Astrocyte (in vitro differentiated cells and primary cell): ENCODE data around the gene PLA2G4F. TPM values are rescaled to one million over a fixed set of nuclear protein-coding genes. Genes with fewer than 3 reads are reported as not detected.

ENCODE experiments used
- DNase-seq: peaks from one replicate; pipeline ENCODE4 v3.0.0-alpha.2; 2010; ENCODE audit warnings: low read depth
- FAIRE-seq: peaks from 2 replicates; lab custom pipeline; 2011; peaks lifted over from hg19 to GRCh38; lab: Jason Lieb, UNC
- H2AFZ ChIP-seq: 2 replicates; pipeline ENCODE4 v1.6.0; 2012; ENCODE audit warnings: low read depth, low read length, inconsistent platforms
- H3K27ac ChIP-seq: 2 replicates; pipeline ENCODE4 v1.5.1; 2011; ENCODE audit warnings: low read depth, low read length, inconsistent platforms
- H3K27me3 ChIP-seq: 2 replicates; pipeline ENCODE4 v1.6.0; 2011; ENCODE audit warnings: low read length, inconsistent platforms; ENCODE audit not compliant: insufficient read depth
- H3K36me3 ChIP-seq: 2 replicates; pipeline ENCODE4 v1.5.1; 2011; ENCODE audit warnings: low read length, inconsistent platforms; ENCODE audit not compliant: insufficient read depth
- H3K4me1 ChIP-seq: 2 replicates; pipeline ENCODE4 v1.5.1; 2011; ENCODE audit warnings: low read length, inconsistent platforms; ENCODE audit not compliant: insufficient read depth
- H3K4me2 ChIP-seq: 2 replicates; pipeline ENCODE4 v1.6.0; 2012; ENCODE audit warnings: low read length, inconsistent platforms
- H3K4me3 ChIP-seq: 2 replicates; pipeline ENCODE4 v1.5.1; 2011; ENCODE audit warnings: low read depth, mild to moderate bottlenecking, low read length, inconsistent platforms; ENCODE audit not compliant: insufficient read depth
- H3K79me2 ChIP-seq: 2 replicates; pipeline ENCODE4 v1.6.0; 2012; ENCODE audit warnings: mild to moderate bottlenecking, low read length, inconsistent platforms; ENCODE audit not compliant: insufficient read depth
- H3K9ac ChIP-seq: 2 replicates; pipeline ENCODE4 v1.6.0; 2012; ENCODE audit warnings: mild to moderate bottlenecking, low read length, inconsistent platforms
- H3K9me3 ChIP-seq: 2 replicates; pipeline ENCODE4 v1.5.1; 2012; ENCODE audit warnings: low read depth, mild to moderate bottlenecking, low read length, inconsistent platforms; ENCODE audit not compliant: insufficient read depth
- H4K20me1 ChIP-seq: 2 replicates; pipeline ENCODE4 v1.6.0; 2012; ENCODE audit warnings: low read length, inconsistent platforms; ENCODE audit not compliant: insufficient read depth
- H3K27ac Mint-ChIP-seq: one replicate; pipeline ENCODE4 v1.8.0; 2021; ENCODE audit warnings: mild to moderate bottlenecking, mixed read lengths; ENCODE audit not compliant: unreplicated experiment
- H3K27me3 Mint-ChIP-seq: one replicate; pipeline ENCODE4 v1.8.0; 2021; ENCODE audit warnings: low read depth, mixed read lengths; ENCODE audit not compliant: unreplicated experiment
- H3K36me3 Mint-ChIP-seq: one replicate; pipeline ENCODE4 v1.8.0; 2021; ENCODE audit warnings: low read depth, mixed read lengths; ENCODE audit not compliant: unreplicated experiment
- H3K4me1 Mint-ChIP-seq: one replicate; pipeline ENCODE4 v1.8.0; 2021; ENCODE audit warnings: low read depth, mixed read lengths; ENCODE audit not compliant: unreplicated experiment
- H3K4me3 Mint-ChIP-seq: one replicate; pipeline ENCODE4 v1.8.0; 2021; ENCODE audit warnings: mild to moderate bottlenecking, moderate library complexity, mixed read lengths; ENCODE audit not compliant: unreplicated experiment
- H3K9me3 Mint-ChIP-seq: one replicate; pipeline ENCODE4 v1.8.0; 2021; ENCODE audit warnings: mild to moderate bottlenecking, mixed read lengths; ENCODE audit not compliant: unreplicated experiment
- CTCF ChIP-seq: IDR thresholded peaks from 2 replicates; pipeline ENCODE4 v1.5.1; 2011; ENCODE audit warnings: low read depth, mild to moderate bottlenecking, inconsistent platforms, low read length, moderate library complexity; ENCODE audit not compliant: insufficient read depth
- EZH2 ChIP-seq: IDR thresholded peaks from 2 replicates; pipeline ENCODE4 v1.6.1; 2012; ENCODE audit warnings: mild to moderate bottlenecking, low read length, inconsistent platforms; ENCODE audit not compliant: insufficient read depth
- total RNA-seq: library from RNA; stranded (reverse); gene quantifications from 2 replicates; pipeline ENCODE4 v1.2.1, GENCODE V29; 2021

PLA2G4F gene
- total RNA-seq, 1 donor from 2014 or later, result 0.30 TPM

DNA sequence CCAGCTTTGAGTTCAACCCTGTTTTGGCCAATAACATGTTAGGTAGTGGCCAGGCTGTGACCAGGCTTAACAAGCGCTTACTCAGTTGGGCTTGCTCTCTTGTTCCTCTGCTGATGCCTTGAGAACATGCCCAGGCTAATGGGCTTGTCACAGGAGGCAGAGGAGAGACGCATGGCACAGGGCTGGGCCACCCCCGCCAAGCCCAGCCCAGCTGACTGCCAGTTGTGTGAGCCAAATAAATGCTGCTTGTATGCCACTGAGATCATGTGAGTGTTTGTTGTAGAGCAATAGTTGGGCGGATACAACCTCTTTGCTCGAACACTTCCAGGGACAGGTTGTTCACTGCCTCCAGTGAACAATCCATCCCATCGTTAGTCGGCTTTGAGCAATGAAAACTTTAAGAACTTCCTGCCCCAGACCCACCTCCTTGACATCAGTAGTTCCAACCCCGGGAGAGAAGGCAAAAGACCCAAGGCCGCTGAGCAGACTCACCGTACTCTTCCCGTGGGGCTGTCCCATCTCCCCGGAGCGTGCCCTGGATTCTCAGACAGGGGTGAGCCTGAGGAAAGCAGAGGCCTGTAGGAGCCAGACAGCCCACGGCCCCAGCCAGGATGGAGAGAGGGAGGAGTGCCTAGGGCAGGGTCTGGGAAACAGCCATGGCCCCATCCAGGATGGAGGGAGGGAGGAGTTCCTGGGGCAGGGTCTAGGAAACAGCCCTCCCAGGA is 4.1 kb downstream of the PLA2G4F start:
- no peaks in the 10 kb centered on the region for H3K79me2 ChIP-seq
- Mint-ChIP-seq H3K27ac (no peak overlapping the region), H3K36me3 (no peaks in the 10 kb centered on the region), H3K4me3 (no peak overlapping the region), H3K27me3 (peaks cover 37% of the 10 kb centered on the region), H3K4me1 (peaks cover 7% of the 10 kb centered on the region), H3K9me3 (no peaks in the 10 kb centered on the region)
- H2AFZ ChIP-seq, result no peak overlapping the region
- H3K36me3 ChIP-seq, result no peaks in the 10 kb centered on the region
- DNase-seq (no peak), FAIRE-seq (no peak)
- no peaks in the 10 kb centered on the region for H3K9me3 ChIP-seq
- H4K20me1 ChIP-seq, result no peaks in the 10 kb centered on the region
- TF ChIP-seq EZH2 (no peak), CTCF (no peak)
- H3K4me3 ChIP-seq, result no peak overlapping the region
- H3K4me1 ChIP-seq, result no peaks in the 10 kb centered on the region
- H3K27me3 ChIP-seq, result peaks cover 8% of the 10 kb centered on the region
- H3K4me2 ChIP-seq, result no peak overlapping the region
- no peak overlapping the region for H3K9ac ChIP-seq
- no peak overlapping the region for H3K27ac ChIP-seq

- no peaks in the 10 kb centered on the region for H3K79me2 ChIP-seq
- H3K27ac ChIP-seq, result no peak overlapping the region
- no peak overlapping the region for H3K4me3 Mint-ChIP-seq
- no peak for DNase-seq
- H3K27me3 Mint-ChIP-seq, result peaks cover 37% of the 10 kb centered on the region
- H3K9ac ChIP-seq, result no peak overlapping the region
- H3K4me1 Mint-ChIP-seq, result peaks cover 7% of the 10 kb centered on the region
- TF ChIP-seq CTCF, result no peak
- H3K27ac Mint-ChIP-seq, result no peak overlapping the region
- H3K4me3 ChIP-seq, result no peak overlapping the region
- H3K36me3 ChIP-seq, result no peaks in the 10 kb centered on the region
- no peaks in the 10 kb centered on the region for H3K4me1 ChIP-seq
- FAIRE-seq, result no peak
- H3K9me3 ChIP-seq, result no peaks in the 10 kb centered on the region
- no peaks in the 10 kb centered on the region for H4K20me1 ChIP-seq
- no peak overlapping the region for H2AFZ ChIP-seq
- H3K4me2 ChIP-seq, result no peak overlapping the region
- no peaks in the 10 kb centered on the region for H3K9me3 Mint-ChIP-seq
- peaks cover 8% of the 10 kb centered on the region for H3K27me3 ChIP-seq
- no peaks in the 10 kb centered on the region for H3K36me3 Mint-ChIP-seq
These were observed 4.7 kb downstream of the PLA2G4F start for GRCh38 chr15:42151736-42152135.

GRCh38 chr15:42151141-42151561 is 5.3 kb downstream of the PLA2G4F start:
- Mint-ChIP-seq H3K4me1 (peaks cover 5% of the 10 kb centered on the region), H3K4me3 (no peak overlapping the region), H3K27me3 (peaks cover 37% of the 10 kb centered on the region)

More at GRCh38 chr15:42151141-42151561, 5.3 kb downstream of the PLA2G4F start:
- peaks cover 8% of the 10 kb centered on the region for H3K27me3 ChIP-seq
- no peak overlapping the region for H3K4me3 ChIP-seq
- no peaks in the 10 kb centered on the region for H3K79me2 ChIP-seq
- H3K4me1 ChIP-seq, result no peaks in the 10 kb centered on the region
- FAIRE-seq (no peak), DNase-seq (no peak)
- TF ChIP-seq CTCF, result no peak
- no peak for TF ChIP-seq EZH2
- Mint-ChIP-seq H3K36me3 (no peaks in the 10 kb centered on the region), H3K27ac (no peak overlapping the region), H3K9me3 (no peaks in the 10 kb centered on the region)
- no peak overlapping the region for H2AFZ ChIP-seq
- no peaks in the 10 kb centered on the region for H4K20me1 ChIP-seq
- H3K4me2 ChIP-seq, result no peak overlapping the region
- H3K36me3 ChIP-seq, result no peaks in the 10 kb centered on the region
- no peak overlapping the region for H3K9ac ChIP-seq
- H3K27ac ChIP-seq, result no peak overlapping the region
- no peaks in the 10 kb centered on the region for H3K9me3 ChIP-seq
